BE2C (cell line): ENCODE results near the gene KLHL18.

Source experiments
- DNase-seq: peaks from one replicate; pipeline ENCODE4 v3.0.0-alpha.2; 2020
- H3K27me3 ChIP-seq: fragments of 250-450 bp; sonication (Bioruptor Pico); 2 replicates; pipeline ENCODE4 v1.5.1; 2020; ENCODE audit warnings: mild to moderate bottlenecking
- H3K36me3 ChIP-seq: fragments of 250-450 bp; sonication (Bioruptor Pico); 2 replicates; pipeline ENCODE4 v1.5.1; 2020; ENCODE audit warnings: mild to moderate bottlenecking
- H3K4me1 ChIP-seq: fragments of 250-450 bp; sonication (Bioruptor Pico); 2 replicates; pipeline ENCODE4 v1.5.1; 2020
- H3K4me3 ChIP-seq: 2 replicates; pipeline ENCODE4 v1.5.1; 2011; ENCODE audit warnings: low read depth, low read length
- H3K9me3 ChIP-seq: fragments of 250-450 bp; sonication (Bioruptor Pico); 2 replicates; pipeline ENCODE4 v1.5.1; 2020
- CTCF ChIP-seq: IDR thresholded peaks from 2 replicates; pipeline ENCODE4 v1.5.1; 2012; ENCODE audit warnings: mild to moderate bottlenecking, low read depth, low read length

Gene KLHL18

GRCh38 chr3:47385796-47386195 is 103.1 kb downstream of the KLHL18 start:
- no peak for TF ChIP-seq CTCF
- Histone ChIP-seq H3K9me3 (no peaks in the 10 kb centered on the region), H3K4me1 (no peaks in the 10 kb centered on the region), H3K27me3 (no peaks in the 10 kb centered on the region), H3K4me3 (no peak overlapping the region), H3K36me3 (no peaks in the 10 kb centered on the region)
- no peak for DNase-seq

GRCh38 chr3:47392933-47393332 is 110.2 kb downstream of the KLHL18 start:
- no peak for DNase-seq
- Histone ChIP-seq H3K4me3 (no peak overlapping the region), H3K9me3 (no peaks in the 10 kb centered on the region), H3K36me3 (no peaks in the 10 kb centered on the region), H3K27me3 (no peaks in the 10 kb centered on the region), H3K4me1 (no peaks in the 10 kb centered on the region)
- TF ChIP-seq CTCF: no peak

GRCh38 chr3:47394140-47394870 is 111.6 kb downstream of the KLHL18 start:
- Histone ChIP-seq H3K27me3 (no peaks in the 10 kb centered on the region), H3K4me3 (no peak overlapping the region), H3K4me1 (no peaks in the 10 kb centered on the region), H3K9me3 (no peaks in the 10 kb centered on the region), H3K36me3 (no peaks in the 10 kb centered on the region)
- no peak for DNase-seq
- no peak for TF ChIP-seq CTCF

GRCh38 chr3:47394881-47395280 is 112.1 kb downstream of the KLHL18 start:
- H3K4me1 ChIP-seq: no peaks in the 10 kb centered on the region
- no peaks in the 10 kb centered on the region for H3K9me3 ChIP-seq
- no peaks in the 10 kb centered on the region for H3K36me3 ChIP-seq
- no peak overlapping the region for H3K4me3 ChIP-seq
- DNase-seq: no peak
- no peak for TF ChIP-seq CTCF
- no peaks in the 10 kb centered on the region for H3K27me3 ChIP-seq
